Measurements from ENCODE around the gene FAN1.

DNA sequence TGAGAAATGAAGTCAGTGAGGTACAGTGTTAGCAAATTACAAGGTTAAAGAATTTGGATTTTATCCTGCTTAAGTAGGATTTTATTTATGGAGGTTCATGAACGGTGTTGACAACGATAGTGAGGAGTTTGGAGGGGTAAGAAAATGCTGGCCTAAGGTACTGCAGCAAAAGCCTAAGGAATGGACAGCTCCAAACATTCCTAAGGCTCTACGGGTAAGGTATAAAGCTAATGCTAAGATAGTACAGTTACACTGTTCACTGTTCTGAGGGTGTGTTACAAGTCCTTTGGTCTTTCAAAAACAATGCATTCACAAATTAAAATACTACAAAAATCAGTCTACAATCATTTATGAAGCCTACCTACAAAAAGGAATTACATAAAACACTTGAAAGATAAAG, 80.4 kb downstream of the FAN1 start:
- TF ChIP-seq ZNF274 (IDR thresholded peaks at IDR 0.05; ENCODE audit: low read depth, low read length) (no peak), YY1 (IDR thresholded peaks at IDR 0.05; ENCODE audit: insufficient read depth, insufficient read length) (no peak), SUZ12 (IDR thresholded peaks at IDR 0.05; ENCODE audit: extremely low read depth, insufficient read depth, insufficient read length) (no peak)
